ENCODE results near the gene DPM3.
A peak's percentile ranks its signal among the peaks of the same experiment; 100 is the strongest.
"Not testable (repeated sequence)": the region's sequence is repeated elsewhere in the genome, so short reads cannot be mapped to it uniquely, and the experiment has no call there.

DPM3 gene, protein sequence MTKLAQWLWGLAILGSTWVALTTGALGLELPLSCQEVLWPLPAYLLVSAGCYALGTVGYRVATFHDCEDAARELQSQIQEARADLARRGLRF

DNA sequence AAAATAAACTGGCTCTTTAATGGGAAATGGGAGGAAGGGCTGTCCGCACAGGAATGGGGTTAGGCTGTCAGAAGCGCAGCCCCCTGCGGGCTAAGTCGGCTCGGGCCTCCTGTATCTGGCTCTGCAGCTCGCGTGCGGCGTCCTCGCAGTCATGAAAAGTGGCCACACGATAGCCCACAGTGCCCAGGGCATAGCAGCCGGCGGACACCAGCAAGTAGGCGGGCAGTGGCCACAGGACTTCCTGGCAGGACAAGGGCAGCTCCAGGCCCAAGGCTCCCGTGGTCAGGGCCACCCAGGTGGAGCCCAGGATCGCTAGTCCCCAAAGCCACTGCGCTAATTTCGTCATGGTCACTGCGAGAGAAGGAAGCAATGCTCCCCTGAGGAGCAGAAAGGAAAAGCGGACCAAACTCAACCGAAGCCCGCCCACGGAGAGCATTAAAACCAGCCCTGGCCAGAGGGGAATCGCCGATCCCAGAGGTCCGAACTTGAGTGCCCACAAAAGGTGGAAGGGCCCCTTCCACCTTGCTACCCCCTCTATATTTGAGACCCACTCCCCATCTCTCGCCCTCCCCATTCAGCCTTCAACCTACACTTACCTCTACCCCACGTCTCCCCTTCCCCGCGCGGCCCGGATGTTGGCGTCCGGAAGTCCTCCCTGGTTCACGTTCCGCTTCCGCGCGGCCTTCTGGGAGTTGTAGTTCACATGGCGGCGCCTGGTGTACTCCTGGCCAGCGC, at the start of gene DPM3:
DPM3 (minus strand) TSS at position 637 of the 735 bp plus-strand sequence; CDS start at position 346, 291 bp downstream.
- peak; percentile 90 for DNase-seq

DNA sequence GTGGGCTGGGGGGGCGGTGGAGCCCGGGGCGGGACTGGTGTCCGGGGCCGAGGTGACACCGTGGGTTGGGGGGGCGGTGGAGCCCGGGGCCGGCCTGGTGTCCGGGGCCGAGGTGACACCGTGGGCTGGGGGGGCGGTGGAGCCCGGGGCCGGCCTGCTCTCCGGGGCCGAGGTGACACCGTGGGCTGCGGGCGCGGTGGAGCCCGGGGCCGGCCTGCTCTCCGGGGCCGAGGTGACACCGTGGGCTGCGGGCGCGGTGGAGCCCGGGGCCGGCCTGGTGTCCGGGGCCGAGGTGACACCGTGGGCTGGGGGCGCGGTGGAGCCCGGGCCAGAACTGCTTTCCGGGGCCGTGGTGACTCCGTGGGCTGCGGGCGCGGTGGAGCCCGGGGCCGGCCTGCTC, 49.6 kb upstream of the DPM3 start:
- DNase-seq = not testable (repeated sequence)

DNA sequence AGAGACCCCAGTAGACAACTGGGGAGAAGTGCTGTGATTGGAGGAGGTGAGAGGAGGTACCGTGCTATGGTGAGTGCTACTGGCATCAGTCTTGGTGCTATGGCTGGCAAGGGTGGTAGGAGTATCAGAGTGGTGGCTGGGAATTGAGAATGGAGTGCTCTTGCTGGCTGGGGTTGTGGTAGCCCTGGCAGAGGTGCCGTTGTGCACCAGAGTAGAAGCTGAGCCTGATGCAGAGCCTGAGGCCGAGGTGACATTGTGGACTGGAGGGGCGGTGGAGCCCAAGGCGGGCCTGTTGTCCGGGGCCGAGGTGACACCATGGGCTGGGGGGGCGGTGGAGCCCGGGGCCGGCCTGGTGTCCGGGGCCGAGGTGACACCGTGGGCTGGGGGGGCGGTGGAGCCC, 47.9 kb upstream of the DPM3 start:
- DNase-seq = no peak

DNA sequence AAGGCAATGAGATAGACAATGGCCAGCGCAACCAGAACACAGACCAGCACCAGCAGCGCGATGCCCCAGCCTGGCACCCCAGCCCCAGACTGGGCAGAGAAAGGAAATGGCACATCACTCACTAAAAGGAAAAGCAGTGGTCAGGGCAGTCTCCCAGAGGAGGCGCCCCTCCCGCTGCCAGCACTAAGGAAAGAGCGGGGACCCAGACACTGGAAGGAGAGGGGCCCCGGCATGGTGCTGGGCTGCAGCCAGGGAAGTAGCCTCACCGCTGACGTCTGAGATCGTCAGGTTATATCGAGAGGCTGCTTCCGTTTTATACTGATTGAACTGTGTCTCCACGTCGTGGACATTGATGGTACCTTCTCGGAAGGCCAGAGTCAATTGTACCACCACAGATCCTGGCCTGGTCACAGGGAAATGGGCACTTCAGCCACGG, 47.1 kb upstream of the DPM3 start:
- no peak for DNase-seq

DNA sequence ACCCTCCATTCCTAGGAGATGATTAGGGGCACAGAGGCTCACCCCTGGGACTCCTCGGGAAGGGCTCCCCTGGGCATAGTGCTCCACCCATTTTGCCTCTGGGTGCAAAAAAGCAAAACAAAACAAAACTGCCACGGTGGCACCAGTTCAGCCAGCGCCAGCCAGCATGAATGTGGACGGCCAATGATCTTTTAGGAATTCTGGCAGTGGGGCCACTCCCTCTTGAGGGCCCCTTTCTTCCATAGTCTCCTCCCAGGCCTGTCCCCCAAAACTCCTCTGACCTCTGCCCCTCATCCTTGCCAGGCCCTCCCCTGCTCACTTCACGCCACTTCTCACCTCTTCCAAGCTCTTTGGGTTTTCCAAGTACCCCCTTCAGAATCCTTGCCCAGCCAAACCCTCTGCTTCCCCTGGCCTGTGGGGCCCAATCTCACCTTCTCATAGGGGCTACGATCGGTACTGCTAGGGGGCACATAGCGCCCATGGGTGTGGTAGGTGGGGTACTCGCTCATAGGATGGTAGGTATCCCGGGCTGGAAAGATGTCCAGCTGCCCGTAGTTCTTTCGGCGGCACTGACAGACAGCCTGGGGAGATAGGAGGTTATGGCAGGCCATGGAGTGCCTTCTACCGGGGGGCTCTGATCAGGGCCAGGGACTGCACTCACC, 46.6 kb upstream of the DPM3 start:
- no peak for DNase-seq

DNA sequence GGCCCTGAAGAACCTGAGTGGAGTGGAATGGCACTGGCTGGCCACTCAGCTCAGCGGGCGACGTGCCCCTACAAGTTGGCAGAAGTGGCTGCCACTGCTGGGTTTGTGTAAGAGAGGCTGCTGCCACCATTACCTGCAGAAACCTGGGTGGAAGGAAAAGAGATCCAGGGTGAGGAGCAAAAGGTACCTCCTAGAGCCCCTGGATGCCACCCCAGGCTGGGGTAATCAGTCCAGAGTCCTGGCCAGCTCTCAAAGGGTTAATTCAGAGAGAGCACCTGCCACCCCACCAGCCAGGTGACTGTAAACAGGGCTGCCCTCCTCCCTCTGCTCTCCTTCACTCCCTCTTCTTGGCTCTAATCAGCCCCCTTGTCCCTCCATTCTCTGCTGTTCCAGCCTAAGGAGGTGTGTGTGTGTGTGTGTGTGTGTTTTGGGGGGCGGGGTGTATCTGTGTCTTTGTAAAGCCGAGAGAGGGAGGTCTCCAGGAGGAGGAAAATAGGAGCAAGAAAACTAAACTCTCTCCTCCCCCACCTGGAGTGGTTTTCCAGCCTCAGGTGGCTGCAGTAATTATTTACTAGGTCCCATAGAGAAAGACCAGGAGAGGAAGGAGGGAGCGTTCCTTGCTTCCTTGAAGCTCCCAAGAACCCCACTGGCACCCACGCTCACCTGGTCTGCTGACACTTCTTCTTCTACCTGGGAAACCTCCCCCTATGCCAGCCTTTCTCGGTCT, 45.9 kb upstream of the DPM3 start:
- DNase-seq = no peak

DNA sequence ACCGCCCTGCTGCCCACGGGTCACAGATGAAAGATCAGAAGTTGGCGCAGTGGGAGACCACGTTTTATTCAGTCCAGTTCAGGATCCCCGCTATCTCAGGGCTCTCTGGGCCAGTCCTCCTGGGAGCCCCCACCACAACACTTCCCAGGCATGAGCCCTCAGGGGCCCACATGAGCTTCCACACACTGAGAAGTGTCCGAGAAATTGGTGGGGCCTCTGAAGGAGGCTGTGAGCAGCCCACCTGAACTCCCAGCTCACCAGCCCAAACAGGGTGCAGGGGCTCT, 45.4 kb upstream of the DPM3 start:
- DNase-seq = no peak

DNA sequence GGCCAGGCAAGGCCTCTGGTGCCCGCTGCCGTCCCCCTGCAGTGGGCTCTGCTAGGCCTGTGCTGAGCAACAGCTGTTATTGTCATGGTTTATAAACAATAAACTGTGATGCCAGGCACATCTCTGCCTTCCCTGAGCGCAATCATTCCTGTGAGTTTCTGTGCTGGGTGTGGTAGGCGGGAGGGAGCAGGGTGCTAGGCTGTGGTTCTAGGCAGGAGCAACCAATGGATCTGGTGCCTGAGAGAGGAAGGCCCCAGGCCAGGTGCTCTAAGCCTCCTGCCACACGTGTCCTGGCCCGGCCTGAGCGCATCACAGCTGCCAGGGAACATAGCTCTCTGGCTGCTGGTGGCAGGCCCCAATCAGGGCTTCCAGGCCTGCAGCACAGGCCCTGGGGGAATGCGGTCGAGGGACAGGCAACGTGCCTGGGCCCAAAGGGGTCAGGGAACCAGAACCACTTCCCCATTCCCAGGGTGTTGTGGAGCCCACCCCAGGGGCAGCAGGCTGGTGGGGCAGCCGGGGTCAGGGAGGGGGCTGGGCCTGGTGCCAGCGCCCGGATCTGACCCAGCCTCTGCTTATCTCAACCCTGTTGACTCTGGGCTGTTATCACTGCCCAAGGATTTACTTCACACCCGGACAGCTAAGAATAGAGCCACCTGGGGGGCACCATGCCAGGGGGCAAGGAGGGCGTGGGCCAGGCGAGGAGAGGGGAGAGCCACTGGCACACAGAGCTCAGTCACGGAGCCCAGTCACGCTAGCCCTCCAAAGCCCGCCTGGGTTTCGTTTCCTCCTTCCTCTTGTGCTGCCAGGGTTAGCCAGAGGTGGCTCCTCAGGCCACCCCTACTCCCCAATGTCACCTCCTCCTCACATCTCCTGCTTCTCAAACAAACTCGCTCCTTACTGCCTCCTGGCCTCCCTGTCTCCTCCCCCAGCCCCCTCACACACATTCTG, 44.8 kb upstream of the DPM3 start:
- no peak for DNase-seq

DNA sequence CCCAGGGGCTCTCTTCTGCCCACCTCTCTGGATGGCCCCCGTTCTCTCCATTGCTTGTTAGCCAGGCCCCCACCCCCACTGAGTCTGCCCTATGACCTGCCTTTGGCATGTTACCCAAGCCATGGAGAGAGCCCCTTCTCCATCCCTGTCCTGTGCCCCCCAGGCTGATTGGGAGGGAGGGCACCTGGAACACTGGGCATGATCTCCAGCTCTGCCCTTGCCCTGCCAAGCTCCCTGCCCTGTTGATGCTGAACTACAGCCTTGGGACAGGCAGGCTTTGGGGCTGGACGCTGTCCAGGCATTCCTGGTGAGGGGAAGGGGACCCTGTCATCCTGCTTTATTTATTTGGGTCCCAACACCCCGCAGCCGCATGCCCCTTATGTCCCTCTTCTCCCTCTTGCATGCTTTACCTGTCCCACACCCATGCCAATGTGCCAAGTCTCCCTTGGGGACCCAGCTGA, 44.0 kb upstream of the DPM3 start:
- no peak for DNase-seq

DNA sequence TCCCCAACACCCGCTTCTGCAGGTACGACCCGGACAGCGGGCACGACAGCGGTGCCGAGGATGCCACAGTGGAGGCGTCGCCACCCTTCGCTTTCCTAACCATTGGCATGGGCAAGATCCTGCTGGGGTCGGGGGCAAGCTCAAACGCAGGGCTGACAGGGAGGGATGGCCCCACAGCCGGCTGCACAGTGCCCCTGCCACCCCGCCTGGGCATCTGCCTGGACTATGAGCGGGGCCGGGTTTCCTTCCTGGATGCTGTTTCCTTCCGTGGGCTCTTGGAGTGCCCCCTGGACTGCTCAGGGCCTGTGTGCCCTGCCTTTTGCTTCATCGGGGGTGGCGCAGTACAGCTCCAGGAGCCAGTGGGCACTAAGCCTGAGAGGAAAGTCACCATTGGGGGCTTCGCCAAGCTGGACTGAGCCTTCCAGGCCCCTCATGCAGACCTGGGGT, 43.5 kb upstream of the DPM3 start:
- DNase-seq = no peak

DNA sequence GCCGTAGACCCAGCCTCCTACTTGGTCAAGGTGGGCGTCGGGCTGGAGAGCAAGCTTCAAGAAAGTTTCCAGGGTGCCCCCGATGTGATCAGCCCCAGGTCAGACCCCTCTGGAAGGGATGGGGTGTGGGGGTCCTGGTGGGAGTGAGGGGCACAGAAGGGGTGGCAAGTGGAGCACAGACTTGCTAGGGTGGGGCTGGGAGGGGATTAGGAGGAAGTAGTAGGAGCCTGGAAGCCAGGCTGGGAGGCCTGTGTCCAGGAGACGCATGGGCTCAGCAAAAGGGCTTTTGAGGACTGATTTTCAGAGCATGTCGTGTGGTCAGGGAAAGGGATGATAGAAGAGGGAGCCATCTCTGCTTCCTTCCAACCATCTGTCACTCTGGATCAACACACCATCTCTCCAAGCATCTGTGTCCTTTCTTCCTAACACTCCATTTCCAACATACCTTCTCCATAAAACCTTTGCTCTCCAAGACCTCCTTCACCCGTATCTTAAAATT, 41.8 kb upstream of the DPM3 start:
- no peak for DNase-seq

DNA sequence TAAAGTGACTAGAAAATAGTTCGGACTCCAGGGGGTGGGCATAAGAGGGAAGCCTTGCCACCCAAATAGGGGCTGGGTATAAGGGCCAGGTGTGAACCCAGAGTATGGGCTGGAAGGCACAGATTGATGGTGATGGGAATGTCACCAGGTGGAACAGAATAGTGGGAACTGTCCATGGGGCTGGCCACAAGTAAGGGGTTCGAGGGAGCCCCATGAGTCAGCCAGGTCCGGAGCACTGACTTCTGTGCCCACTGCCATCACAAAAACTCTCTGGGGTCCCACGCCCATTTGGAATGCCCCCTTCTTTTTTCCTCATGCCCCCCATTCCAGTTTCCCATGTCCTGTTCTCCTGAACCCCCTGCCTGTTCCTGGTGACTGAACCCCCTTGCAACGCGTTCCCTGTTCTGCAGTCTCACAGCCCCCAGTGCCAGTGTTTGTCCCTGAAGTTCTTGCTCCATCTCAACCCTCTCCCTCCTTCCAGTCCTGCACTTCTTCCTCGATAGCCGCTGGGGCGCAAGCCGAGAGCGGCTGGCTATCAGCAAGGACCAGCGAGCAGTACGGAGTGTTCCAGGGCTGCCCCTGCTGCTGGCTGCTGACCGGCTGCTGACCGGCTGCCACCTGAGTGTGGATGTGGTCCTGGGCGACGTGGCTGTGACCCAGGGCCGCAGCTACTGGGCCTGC, 41.2 kb upstream of the DPM3 start:
- peak; percentile 52 for DNase-seq

DNA sequence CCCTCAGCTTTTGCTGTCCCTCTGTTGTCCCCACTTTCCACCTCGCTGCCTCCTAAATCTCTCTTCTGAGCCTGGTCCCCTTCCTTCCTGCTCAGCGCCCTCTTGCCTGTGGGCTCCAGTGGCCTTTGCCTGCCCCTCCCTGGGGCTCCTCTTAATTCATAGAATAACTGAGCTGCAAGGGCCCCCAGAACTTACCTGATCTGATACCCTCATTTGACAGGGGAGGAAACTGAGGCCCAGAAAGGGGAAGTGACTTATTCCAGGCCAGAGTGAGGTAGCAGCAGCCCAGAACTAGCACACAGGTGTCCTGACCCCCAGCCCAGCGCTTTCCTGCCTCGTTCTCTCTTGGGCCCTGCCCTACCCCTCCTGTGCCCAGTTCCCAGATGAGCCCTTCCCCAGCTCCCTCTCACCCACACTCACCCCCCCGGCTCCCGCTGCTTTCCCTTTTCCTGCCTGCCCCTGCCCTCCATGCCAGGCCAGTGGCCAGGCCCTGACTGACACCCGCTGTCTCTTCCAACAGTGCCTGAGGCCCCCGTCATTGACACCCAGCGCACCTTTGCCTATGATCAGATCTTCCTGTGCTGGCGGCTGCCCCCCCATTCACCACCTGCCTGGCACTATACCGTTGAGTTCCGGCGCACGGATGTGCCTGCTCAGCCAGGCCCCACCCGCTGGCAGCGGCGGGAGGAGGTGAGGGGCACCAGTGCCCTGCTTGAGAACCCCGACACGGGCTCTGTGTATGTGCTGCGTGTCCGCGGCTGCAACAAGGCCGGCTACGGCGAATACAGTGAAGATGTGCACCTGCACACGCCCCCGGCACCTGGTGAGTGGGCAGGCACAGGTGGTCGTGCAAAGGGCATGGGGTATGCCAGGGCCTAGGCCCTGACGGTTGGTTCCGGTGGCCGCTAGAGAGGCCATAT, 39.0 kb upstream of the DPM3 start:
- DNase-seq = peak; percentile 42

DNA sequence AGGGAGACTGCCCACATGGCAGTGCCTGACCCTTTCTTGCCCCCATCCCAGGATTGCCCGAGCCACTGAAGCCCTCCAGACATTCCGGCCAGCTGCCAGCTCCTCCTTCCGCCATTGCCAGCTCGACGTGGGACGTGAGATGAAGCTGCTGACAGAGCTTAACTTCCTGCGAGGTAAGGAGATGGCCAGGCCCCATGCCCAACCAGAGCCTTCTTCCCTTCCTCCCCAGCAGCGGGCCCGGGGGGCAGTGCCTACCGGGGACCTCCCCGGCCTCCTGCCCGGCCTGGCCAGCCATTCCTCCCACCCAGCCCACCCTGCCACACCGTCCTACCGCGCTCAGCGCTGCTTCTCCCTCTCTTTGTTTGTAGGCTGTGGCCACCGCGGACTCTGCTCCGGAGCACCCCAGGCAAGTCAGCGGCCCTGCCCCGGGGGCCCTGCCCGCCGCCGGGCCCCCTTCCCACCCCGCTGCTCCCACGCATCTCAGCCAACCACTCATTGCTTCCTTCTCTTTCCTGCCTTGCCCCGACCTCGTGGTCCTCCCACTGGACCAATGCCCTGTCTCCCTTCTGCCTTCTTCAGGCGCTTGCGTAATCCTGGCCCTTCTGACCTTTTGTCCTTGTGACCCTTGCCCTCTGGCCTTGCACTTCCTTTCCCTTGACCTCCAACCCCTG, 38.2 kb upstream of the DPM3 start:
- peak; percentile 44 for DNase-seq

DNA sequence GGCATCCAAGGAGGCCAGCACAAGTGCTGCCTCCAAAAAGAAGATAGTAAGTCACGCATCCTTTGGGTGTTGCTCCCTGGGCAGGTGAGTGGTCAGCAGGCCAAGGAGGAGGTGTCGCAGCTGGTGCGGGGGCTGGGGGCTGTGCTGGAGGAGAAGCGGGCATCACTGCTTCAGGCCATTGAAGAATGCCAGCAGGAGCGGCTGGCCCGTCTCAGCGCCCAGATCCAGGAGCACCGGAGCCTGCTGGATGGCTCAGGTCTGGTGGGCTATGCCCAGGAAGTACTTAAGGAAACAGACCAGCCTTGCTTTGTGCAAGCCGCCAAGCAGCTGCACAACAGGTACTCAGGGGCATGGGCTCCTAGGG, 37.6 kb upstream of the DPM3 start:
- no peak for DNase-seq

DNA sequence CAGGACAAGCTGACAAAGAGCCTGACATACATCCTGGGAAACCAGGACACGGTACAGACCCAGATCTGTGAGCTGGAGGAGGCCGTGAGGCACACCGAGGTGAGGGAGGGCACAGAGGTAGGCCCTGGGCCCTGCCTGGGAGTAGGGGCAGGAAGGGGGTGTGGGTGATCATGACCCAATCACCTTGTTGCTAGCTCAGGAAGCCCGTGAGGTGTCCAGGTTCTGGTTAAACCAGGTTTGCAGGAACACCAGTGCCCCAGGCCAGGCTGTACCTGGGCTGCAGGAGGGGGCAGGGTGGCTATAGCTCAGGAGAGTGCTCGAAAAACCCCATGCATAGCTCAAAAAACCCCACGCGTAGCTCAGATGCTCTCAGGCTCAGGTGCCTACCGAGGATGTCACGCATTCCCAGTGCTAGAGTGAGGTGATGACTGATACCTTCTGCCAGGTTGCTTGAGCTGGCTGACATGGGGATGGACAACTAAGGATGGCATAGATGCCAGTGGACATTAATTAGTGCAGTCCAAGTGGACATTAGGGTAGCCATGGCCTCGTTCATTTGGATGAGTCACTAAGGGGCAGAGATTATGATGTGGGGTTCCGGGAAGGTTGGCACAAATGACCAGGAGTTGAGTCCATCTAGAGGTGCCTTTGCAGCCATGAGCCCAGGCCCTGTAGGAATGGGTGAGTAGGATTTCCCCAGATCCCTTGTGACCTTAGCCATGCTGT, 37.0 kb upstream of the DPM3 start:
- DNase-seq = peak; percentile 57

DNA sequence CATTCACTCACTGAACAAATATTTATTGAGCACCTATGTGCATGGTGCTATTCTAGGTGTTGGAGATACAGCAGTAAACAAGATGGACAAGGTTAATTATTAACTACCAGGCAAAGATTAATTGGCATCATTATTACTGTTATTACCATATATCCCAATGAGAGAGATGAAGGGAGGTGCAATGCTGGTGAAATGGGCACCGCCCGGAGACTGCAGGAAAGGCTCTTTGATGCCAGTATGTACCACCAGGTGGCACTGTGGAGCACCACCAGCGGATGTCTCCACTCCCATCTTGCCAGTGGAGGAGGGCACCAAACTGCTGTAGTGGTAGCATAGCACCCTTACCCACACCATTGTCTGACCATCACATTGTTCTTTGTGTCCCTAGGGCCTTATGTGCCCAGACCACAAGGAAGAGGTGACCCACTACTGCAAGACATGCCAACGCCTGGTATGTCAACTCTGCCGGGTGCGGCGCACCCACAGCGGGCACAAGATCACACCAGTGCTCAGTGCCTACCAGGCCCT, 36.3 kb upstream of the DPM3 start:
- DNase-seq = peak; percentile 80

DNA sequence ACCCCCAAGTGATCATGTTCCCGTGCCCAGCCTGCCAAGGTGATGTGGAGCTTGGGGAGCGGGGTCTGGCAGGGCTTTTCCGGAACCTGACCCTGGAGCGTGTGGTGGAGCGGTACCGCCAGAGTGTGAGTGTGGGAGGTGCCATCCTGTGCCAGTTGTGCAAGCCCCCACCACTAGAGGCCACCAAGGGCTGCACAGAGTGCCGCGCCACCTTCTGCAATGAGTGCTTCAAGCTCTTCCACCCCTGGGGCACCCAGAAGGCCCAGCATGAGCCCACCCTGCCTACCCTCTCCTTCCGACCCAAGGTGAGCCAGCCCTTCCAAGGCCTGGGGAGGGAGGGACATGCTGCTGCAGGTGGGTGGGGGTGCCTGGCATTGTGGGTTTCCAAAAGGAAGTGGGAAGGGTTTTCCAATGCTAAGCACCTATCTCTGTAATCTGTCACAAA, 35.6 kb upstream of the DPM3 start:
- DNase-seq = peak; percentile 43

Measured in islet precursor cell (in vitro differentiated cells).